ENCODE measurements around the gene SUCNR1.

DNA sequence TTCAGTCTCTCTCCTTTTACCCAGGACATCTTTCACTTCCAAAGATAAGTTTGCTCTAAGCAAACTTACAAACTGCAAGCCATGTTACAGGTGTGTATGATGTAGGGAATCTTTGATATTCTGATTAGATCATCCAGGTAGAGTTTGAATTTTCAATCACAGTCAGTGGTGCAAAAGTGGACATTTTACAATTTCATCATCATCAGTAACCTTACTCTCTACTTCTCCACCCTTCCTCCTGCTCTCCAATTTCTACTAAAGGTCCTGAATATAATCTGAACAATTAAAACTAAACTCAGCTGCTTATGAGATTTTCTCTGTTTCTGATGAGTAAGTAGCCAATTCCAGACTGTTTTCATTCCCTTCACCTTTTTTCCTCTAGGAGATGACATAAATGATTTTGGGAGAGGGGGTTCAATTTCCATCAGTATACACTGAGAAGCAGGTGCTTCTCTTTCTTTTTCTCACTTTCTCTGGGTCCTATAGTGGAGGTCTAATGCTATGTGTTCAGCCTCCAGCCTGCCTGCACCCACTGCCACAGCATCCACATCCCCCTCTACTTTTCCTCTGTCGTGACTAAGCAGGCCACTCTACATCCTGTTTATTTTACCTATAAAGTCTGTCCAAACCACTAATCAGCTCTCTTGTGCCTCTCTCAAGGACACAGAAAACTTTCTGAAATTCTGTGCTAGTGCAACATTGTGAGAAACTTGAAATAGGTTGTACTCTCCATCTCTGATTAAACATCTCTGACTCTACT is 27.6 kb downstream of the SUCNR1 start:
- TF ChIP-seq POLR2A (IDR thresholded peaks at IDR 0.05): no peak
- TF ChIP-seq, protein P1, sequence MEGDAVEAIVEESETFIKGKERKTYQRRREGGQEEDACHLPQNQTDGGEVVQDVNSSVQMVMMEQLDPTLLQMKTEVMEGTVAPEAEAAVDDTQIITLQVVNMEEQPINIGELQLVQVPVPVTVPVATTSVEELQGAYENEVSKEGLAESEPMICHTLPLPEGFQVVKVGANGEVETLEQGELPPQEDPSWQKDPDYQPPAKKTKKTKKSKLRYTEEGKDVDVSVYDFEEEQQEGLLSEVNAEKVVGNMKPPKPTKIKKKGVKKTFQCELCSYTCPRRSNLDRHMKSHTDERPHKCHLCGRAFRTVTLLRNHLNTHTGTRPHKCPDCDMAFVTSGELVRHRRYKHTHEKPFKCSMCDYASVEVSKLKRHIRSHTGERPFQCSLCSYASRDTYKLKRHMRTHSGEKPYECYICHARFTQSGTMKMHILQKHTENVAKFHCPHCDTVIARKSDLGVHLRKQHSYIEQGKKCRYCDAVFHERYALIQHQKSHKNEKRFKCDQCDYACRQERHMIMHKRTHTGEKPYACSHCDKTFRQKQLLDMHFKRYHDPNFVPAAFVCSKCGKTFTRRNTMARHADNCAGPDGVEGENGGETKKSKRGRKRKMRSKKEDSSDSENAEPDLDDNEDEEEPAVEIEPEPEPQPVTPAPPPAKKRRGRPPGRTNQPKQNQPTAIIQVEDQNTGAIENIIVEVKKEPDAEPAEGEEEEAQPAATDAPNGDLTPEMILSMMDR (IDR thresholded peaks at IDR 0.05 in 4 of 5, conservative IDR thresholded peaks at IDR 0.05 in 1 of 5): no peak
